Measurements from ENCODE around the gene FGF7.
"Not testable (repeated sequence)": the region's sequence is repeated elsewhere in the genome, so short reads cannot be mapped to it uniquely, and the experiment has no call there.

FGF7 gene

DNA sequence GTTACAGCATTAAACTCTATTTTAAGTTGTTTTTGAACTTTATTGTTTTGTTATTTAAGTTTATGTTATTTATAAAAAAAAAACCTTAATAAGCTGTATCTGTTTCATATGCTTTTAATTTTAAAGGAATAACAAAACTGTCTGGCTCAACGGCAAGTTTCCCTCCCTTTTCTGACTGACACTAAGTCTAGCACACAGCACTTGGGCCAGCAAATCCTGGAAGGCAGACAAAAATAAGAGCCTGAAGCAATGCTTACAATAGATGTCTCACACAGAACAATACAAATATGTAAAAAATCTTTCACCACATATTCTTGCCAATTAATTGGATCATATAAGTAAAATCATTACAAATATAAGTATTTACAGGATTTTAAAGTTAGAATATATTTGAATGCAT is 62.4 kb downstream of the FGF7 start:
- not testable (repeated sequence) for H3K9ac ChIP-seq (ENCODE audit: low read length in 5 of 5); H3K9me3 ChIP-seq (ENCODE audit: control insufficient read depth in 5 of 5, low read length in 5 of 5); H3K36me3 ChIP-seq (ENCODE audit: control insufficient read depth in 5 of 5, insufficient read depth in 5 of 5, low read length in 5 of 5); H3K27me3 ChIP-seq (ENCODE audit: control insufficient read depth in 5 of 5, insufficient read depth in 4 of 5, low read length in 5 of 5); H3K4me3 ChIP-seq (ENCODE audit: low read depth in 1 of 5, low read length in 5 of 5); H3K27ac ChIP-seq (ENCODE audit: low read depth, low read length); H3K4me1 ChIP-seq (ENCODE audit: control insufficient read depth in 5 of 5, insufficient read depth in 5 of 5, low read length in 5 of 5)

DNA sequence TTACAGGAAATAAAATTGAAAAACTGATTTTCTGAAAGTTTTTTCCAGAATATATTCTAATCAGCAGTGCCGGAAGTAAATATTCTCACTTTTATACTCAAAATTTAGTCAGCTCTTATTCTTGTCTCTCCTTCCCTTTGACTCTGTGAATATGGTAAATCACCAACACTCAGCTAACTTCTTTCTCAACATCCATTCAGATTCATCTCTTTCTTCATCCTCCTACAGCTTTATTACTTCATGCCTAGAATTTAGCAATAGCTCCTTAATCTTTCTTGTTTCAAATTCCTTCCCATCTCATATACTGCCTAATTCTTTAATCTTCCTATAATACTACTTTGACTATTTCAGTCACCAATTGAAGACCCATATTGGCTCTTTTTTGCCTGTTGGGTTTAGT is 67.9 kb downstream of the FGF7 start:
- H3K4me1 ChIP-seq (ENCODE audit: control insufficient read depth in 5 of 5, insufficient read depth in 5 of 5, low read length in 5 of 5): no peaks in the 10 kb centered on the region
- H3K9ac ChIP-seq (ENCODE audit: low read length in 5 of 5): no peak overlapping the region
- no peak overlapping the region for H3K27ac ChIP-seq (ENCODE audit: low read depth, low read length)
- H3K9me3 ChIP-seq (ENCODE audit: control insufficient read depth in 5 of 5, low read length in 5 of 5): no peaks in the 10 kb centered on the region
- H3K36me3 ChIP-seq (ENCODE audit: control insufficient read depth in 5 of 5, insufficient read depth in 5 of 5, low read length in 5 of 5): no peaks in the 10 kb centered on the region
- no peak overlapping the region for H3K4me3 ChIP-seq (ENCODE audit: low read depth in 1 of 5, low read length in 5 of 5)
- H3K27me3 ChIP-seq (ENCODE audit: control insufficient read depth in 5 of 5, insufficient read depth in 4 of 5, low read length in 5 of 5): no peaks in the 10 kb centered on the region

DNA sequence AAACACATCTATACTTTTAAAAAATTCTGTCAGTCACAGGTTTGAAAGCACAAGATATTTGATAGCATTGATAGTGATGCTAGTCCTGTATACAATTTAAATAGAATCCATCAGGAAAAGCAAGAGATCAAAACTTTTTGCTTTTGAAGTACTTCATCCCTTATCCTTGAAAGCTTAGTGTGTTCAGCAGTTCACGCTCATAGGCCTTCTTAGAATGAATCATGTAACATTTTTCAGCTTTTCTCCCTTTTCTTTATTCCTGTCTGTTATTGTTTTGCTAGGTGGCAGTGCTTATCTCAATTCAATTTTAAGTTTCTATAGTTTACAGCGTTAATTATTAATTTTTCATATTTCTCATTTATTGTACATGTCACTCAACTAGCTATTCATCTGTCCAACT is 69.1 kb downstream of the FGF7 start:
- no peaks in the 10 kb centered on the region for H3K4me1 ChIP-seq (ENCODE audit: control insufficient read depth in 5 of 5, insufficient read depth in 5 of 5, low read length in 5 of 5)
- no peak overlapping the region for H3K9ac ChIP-seq (ENCODE audit: low read length in 5 of 5)
- no peak overlapping the region for H3K4me3 ChIP-seq (ENCODE audit: low read depth in 1 of 5, low read length in 5 of 5)
- H3K27me3 ChIP-seq (ENCODE audit: control insufficient read depth in 5 of 5, insufficient read depth in 4 of 5, low read length in 5 of 5): no peaks in the 10 kb centered on the region
- H3K9me3 ChIP-seq (ENCODE audit: control insufficient read depth in 5 of 5, low read length in 5 of 5): no peaks in the 10 kb centered on the region
- H3K36me3 ChIP-seq (ENCODE audit: control insufficient read depth in 5 of 5, insufficient read depth in 5 of 5, low read length in 5 of 5): no peaks in the 10 kb centered on the region
- H3K27ac ChIP-seq (ENCODE audit: low read depth, low read length): no peak overlapping the region

DNA sequence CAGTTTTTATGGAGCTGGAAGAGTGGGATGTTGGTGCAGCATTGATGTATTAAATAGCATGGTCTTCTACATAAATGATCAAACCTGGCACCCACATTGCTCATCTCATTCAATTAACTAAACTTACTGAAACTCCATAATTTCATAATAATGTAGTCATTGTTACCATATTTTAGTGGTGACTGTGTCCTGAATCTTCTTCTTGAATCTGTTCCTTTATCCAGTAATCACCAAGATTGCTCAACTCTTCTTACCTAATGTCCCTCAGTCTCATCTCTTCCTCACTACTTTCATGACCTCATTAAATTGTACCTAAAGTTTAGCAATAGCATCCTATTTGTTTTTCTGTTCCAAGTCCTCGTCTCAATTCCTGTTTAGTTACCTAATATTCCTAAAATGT is 69.8 kb downstream of the FGF7 start:
- Histone ChIP-seq H3K9me3 (ENCODE audit: control insufficient read depth in 5 of 5, low read length in 5 of 5) (no peaks in the 10 kb centered on the region), H3K36me3 (ENCODE audit: control insufficient read depth in 5 of 5, insufficient read depth in 5 of 5, low read length in 5 of 5) (no peaks in the 10 kb centered on the region), H3K27ac (ENCODE audit: low read depth, low read length) (no peak overlapping the region), H3K27me3 (ENCODE audit: control insufficient read depth in 5 of 5, insufficient read depth in 4 of 5, low read length in 5 of 5) (no peaks in the 10 kb centered on the region), H3K4me1 (ENCODE audit: control insufficient read depth in 5 of 5, insufficient read depth in 5 of 5, low read length in 5 of 5) (no peaks in the 10 kb centered on the region), H3K9ac (ENCODE audit: low read length in 5 of 5) (no peak overlapping the region), H3K4me3 (ENCODE audit: low read depth in 1 of 5, low read length in 5 of 5) (no peak overlapping the region)

DNA sequence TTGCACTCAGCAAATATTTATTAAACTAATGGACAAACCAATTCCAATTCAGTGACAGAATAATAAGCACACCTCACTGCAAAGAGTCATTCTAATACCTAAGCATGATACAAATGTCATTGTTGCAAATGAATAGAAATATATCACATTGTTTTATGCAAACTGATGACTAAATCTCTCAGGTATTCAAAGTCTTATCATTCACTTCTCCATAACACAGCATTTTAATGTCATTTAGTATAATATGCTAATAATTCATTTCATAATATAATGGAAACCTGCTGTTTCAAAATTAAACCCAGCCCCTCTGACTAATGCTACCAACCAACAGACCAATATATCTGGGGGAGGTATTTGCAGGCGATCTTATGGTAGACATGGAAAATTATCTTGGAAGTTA is 71.8 kb downstream of the FGF7 start:
- Histone ChIP-seq H3K9ac (ENCODE audit: low read length in 5 of 5) (no peak overlapping the region), H3K4me3 (ENCODE audit: low read depth in 1 of 5, low read length in 5 of 5) (no peak overlapping the region), H3K27ac (ENCODE audit: low read depth, low read length) (no peak overlapping the region), H3K36me3 (ENCODE audit: control insufficient read depth in 5 of 5, insufficient read depth in 5 of 5, low read length in 5 of 5) (no peaks in the 10 kb centered on the region), H3K9me3 (ENCODE audit: control insufficient read depth in 5 of 5, low read length in 5 of 5) (no peaks in the 10 kb centered on the region), H3K27me3 (ENCODE audit: control insufficient read depth in 5 of 5, insufficient read depth in 4 of 5, low read length in 5 of 5) (no peaks in the 10 kb centered on the region), H3K4me1 (ENCODE audit: control insufficient read depth in 5 of 5, insufficient read depth in 5 of 5, low read length in 5 of 5) (no peaks in the 10 kb centered on the region)

DNA sequence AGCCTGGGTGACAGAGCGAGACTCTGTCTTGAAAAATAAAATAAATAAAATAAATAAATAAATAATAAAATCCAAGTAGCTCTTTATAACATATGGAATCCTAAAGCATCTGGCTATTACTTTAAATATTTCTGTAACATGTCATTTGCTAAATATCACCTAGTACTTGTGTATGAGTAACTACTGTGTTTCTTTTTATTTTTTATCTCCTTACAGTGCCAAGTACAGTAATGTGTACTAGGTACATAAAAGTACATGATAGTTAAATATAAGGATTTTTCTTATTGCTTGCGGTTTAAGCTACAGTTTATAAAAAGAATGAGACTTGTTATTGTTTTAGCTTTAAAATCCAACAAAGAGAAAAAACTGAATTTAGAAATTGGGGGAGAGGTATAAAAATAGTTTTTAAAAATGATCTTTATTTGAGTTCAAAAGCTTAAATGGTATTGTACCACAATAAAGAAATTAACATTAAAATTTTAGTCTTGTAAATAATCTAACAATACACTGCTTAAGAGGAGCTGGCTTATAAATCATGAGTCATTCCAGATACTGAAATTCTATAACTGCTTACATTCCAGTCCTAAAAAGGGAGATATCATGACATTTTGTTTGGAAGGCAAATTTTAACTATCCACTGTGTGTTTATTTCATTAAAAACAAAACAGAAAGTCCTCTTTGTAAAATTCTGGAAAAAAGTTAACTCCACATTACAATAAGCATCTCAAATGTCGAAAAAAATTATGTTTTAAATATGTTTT is 73.1 kb downstream of the FGF7 start:
- no peaks in the 10 kb centered on the region for H3K27me3 ChIP-seq (ENCODE audit: control insufficient read depth in 5 of 5, insufficient read depth in 4 of 5, low read length in 5 of 5)
- no peak overlapping the region for H3K4me3 ChIP-seq (ENCODE audit: low read depth in 1 of 5, low read length in 5 of 5)
- no peak overlapping the region for H3K9ac ChIP-seq (ENCODE audit: low read length in 5 of 5)
- no peak overlapping the region for H3K27ac ChIP-seq (ENCODE audit: low read depth, low read length)
- H3K4me1 ChIP-seq (ENCODE audit: control insufficient read depth in 5 of 5, insufficient read depth in 5 of 5, low read length in 5 of 5): peaks cover 0 to 1% (median 0%) of the 10 kb centered on the region in 5 donors
- no peaks in the 10 kb centered on the region for H3K36me3 ChIP-seq (ENCODE audit: control insufficient read depth in 5 of 5, insufficient read depth in 5 of 5, low read length in 5 of 5)
- peaks cover 0 to 3% (median 0%) of the 10 kb centered on the region in 5 donors for H3K9me3 ChIP-seq (ENCODE audit: control insufficient read depth in 5 of 5, low read length in 5 of 5)

DNA sequence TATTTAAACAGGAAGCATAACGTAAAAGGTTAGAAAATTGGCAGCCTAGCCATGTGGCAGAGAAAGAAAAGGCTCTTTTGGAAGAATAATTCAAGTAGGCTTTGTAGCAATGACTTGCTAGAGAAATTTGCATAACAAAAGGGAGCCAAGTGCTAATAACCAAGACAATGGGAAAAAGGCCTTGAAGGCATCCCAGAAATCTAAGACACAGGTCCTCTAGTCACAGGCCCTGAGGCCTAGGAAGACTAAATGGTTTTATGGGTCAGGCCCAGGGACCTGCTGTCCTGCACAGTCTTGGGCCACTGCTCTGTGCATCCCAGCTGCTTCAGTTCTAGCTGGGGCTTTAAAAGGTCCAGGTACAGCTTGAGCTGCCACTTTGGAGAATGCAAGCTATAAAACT is 78.5 kb downstream of the FGF7 start:
- Histone ChIP-seq H3K36me3 (ENCODE audit: control insufficient read depth in 5 of 5, insufficient read depth in 5 of 5, low read length in 5 of 5) (no peaks in the 10 kb centered on the region), H3K9me3 (ENCODE audit: control insufficient read depth in 5 of 5, low read length in 5 of 5) (peaks cover 0 to 3% (median 0%) of the 10 kb centered on the region in 5 donors), H3K4me3 (ENCODE audit: low read depth in 1 of 5, low read length in 5 of 5) (peak overlapping the region in 1 of 5 donors; percentile 7), H3K27ac (ENCODE audit: low read depth, low read length) (no peak overlapping the region), H3K9ac (ENCODE audit: low read length in 5 of 5) (no peak overlapping the region), H3K4me1 (ENCODE audit: control insufficient read depth in 5 of 5, insufficient read depth in 5 of 5, low read length in 5 of 5) (peaks cover 0 to 3% (median 0%) of the 10 kb centered on the region in 5 donors), H3K27me3 (ENCODE audit: control insufficient read depth in 5 of 5, insufficient read depth in 4 of 5, low read length in 5 of 5) (no peaks in the 10 kb centered on the region)

DNA sequence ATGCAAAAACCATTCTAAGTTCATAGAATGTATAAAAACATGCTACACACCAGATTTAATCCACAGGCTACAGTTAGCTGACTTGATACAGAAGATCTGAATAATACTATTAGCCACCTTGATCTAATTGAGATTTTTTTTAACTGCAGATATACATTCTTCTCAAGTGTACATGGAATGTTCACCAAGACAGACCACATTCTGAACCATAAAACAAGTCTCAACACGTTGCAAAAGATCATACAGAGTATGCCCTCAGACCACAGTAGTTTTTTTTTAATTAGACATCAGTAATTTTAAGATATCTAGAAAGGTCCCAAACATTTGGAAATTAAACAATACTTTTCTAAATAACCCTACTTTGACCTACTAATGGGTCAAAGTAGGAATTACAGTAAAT is 83.3 kb downstream of the FGF7 start:
- Histone ChIP-seq H3K9ac (ENCODE audit: low read length in 5 of 5) (no peak overlapping the region), H3K27me3 (ENCODE audit: control insufficient read depth in 5 of 5, insufficient read depth in 4 of 5, low read length in 5 of 5) (no peaks in the 10 kb centered on the region), H3K4me1 (ENCODE audit: control insufficient read depth in 5 of 5, insufficient read depth in 5 of 5, low read length in 5 of 5) (peaks cover 0 to under 1% (median 0%) of the 10 kb centered on the region in 5 donors), H3K36me3 (ENCODE audit: control insufficient read depth in 5 of 5, insufficient read depth in 5 of 5, low read length in 5 of 5) (no peaks in the 10 kb centered on the region), H3K27ac (ENCODE audit: low read depth, low read length) (no peak overlapping the region), H3K4me3 (ENCODE audit: low read depth in 1 of 5, low read length in 5 of 5) (no peak overlapping the region), H3K9me3 (ENCODE audit: control insufficient read depth in 5 of 5, low read length in 5 of 5) (no peaks in the 10 kb centered on the region)

DNA sequence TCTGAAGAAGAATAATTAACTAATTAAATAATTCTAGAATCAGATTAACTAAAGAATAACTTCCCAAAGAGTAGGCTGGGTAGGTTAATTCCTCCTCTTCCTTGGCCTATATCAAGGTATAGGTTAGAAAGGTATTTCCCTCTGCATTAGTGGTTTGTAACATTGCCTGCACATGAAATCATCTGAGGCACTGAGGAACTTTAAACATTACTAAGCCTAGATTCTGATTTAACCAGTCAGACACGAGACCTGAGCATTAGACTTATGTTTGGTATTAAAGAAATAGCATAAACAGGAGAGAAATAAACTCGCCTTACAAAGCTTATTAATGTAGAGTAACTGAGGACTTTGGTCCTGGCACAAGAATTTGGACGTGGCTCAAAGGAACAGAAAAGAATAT is 84.2 kb downstream of the FGF7 start:
- H3K9me3 ChIP-seq (ENCODE audit: control insufficient read depth in 5 of 5, low read length in 5 of 5): no peaks in the 10 kb centered on the region
- no peak overlapping the region for H3K27ac ChIP-seq (ENCODE audit: low read depth, low read length)
- no peaks in the 10 kb centered on the region for H3K27me3 ChIP-seq (ENCODE audit: control insufficient read depth in 5 of 5, insufficient read depth in 4 of 5, low read length in 5 of 5)
- H3K4me1 ChIP-seq (ENCODE audit: control insufficient read depth in 5 of 5, insufficient read depth in 5 of 5, low read length in 5 of 5): no peaks in the 10 kb centered on the region
- H3K4me3 ChIP-seq (ENCODE audit: low read depth in 1 of 5, low read length in 5 of 5): no peak overlapping the region
- no peaks in the 10 kb centered on the region for H3K36me3 ChIP-seq (ENCODE audit: control insufficient read depth in 5 of 5, insufficient read depth in 5 of 5, low read length in 5 of 5)
- no peak overlapping the region for H3K9ac ChIP-seq (ENCODE audit: low read length in 5 of 5)

DNA sequence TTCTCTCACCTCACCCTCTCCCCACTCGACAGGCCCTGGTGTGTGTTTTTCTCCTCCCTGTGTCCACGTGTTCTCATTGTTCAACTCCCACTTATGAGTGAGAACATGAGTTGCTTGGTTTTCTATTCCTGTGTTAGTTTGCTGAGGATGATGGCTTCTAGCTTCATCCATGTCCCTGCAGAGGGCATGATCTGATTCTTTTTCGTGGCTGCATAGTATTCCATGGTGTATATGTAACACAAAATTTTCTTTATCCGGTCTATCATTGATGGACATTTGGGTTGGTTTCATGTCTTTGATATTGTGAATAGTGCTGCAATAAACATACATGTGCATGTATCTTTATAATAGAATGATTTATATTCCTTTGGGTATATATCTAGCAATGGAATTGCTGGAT is 89.7 kb downstream of the FGF7 start:
- not testable (repeated sequence) for H3K4me3 ChIP-seq (ENCODE audit: low read depth in 1 of 5, low read length in 5 of 5); H3K36me3 ChIP-seq (ENCODE audit: control insufficient read depth in 5 of 5, insufficient read depth in 5 of 5, low read length in 5 of 5); H3K9ac ChIP-seq (ENCODE audit: low read length in 5 of 5); H3K9me3 ChIP-seq (ENCODE audit: control insufficient read depth in 5 of 5, low read length in 5 of 5); H3K4me1 ChIP-seq (ENCODE audit: control insufficient read depth in 5 of 5, insufficient read depth in 5 of 5, low read length in 5 of 5); H3K27ac ChIP-seq (ENCODE audit: low read depth, low read length); H3K27me3 ChIP-seq (ENCODE audit: control insufficient read depth in 5 of 5, insufficient read depth in 4 of 5, low read length in 5 of 5)

Measured in subcutaneous abdominal adipose tissue (tissue), 5 donors.